KOPT-K1 (cell line): ENCODE measurements around the gene DLD.
A peak's percentile ranks its signal among the peaks of the same experiment; 100 is the strongest.
"Not testable (repeated sequence)": the region's sequence is repeated elsewhere in the genome, so short reads cannot be mapped to it uniquely, and the experiment has no call there.

Source experiments
- H3K27ac ChIP-seq: fragments of 200-600 bp; sonication (generic); 2 replicates; pipeline ENCODE4 v1.5.1; 2016; ENCODE audit warnings: antibody characterized with exemption, mild to moderate bottlenecking, low read depth, low read length; ENCODE audit not compliant: poor library complexity, severe bottlenecking
- H3K36me3 ChIP-seq: fragments of 200-600 bp; sonication (generic); 2 replicates; pipeline ENCODE4 v1.5.1; 2017; ENCODE audit warnings: antibody characterized with exemption, mild to moderate bottlenecking, low read length, moderate library complexity; ENCODE audit not compliant: insufficient read depth
- H3K9me3 ChIP-seq: fragments of 200-600 bp; sonication (generic); 2 replicates; pipeline ENCODE4 v1.5.1; 2017; ENCODE audit warnings: antibody characterized with exemption, low read length, mild to moderate bottlenecking; ENCODE audit not compliant: insufficient read depth, poor library complexity, severe bottlenecking

The DLD gene

DNA sequence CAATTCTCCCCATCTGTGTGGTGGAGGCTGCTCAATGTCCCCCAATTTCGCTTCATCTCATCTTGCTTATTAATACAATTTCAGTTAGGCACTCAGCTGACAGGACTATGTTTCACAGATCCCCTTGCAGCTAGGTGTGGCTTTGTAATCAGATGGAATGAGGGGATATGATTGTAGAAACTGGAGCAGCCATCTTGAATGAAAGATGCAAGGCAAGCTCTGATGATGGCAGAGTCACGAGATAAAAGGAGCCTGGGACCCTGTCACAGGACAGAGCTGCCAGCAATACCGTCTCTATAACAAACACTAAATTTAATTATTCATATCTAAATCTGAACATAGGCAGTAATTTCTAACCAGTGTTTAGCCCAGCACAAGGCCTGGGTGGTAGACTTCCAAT is 991 bp upstream of the DLD start:
- Histone ChIP-seq H3K36me3 (peaks cover 23% of the 10 kb centered on the region), H3K9me3 (no peaks in the 10 kb centered on the region), H3K27ac (no peak overlapping the region)

DNA sequence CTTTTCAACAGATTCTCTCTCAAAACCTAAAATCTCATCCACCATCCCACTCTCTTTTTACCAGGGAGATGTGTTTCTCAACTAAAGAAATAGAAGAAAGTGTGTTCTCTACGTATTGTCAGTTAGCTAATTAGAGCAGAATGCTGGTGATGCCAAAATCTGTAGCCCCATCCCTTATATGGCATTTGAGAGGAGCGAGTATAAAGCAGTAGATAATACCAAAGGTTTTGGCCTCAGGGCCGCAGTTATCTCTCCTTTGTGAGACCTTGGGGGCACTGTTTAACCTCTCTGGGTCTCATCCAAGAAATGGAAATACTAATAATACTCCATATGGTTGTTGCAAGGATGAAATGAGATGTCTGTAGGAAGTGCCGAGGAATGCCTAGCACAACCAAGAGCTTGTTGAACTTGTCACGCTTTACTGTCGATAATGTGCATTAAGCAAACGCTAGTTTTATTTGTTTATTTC is 456 bp upstream of the DLD start:
- Histone ChIP-seq H3K36me3 (peaks cover 28% of the 10 kb centered on the region), H3K27ac (peak overlapping the region; percentile 72), H3K9me3 (no peaks in the 10 kb centered on the region)

DNA sequence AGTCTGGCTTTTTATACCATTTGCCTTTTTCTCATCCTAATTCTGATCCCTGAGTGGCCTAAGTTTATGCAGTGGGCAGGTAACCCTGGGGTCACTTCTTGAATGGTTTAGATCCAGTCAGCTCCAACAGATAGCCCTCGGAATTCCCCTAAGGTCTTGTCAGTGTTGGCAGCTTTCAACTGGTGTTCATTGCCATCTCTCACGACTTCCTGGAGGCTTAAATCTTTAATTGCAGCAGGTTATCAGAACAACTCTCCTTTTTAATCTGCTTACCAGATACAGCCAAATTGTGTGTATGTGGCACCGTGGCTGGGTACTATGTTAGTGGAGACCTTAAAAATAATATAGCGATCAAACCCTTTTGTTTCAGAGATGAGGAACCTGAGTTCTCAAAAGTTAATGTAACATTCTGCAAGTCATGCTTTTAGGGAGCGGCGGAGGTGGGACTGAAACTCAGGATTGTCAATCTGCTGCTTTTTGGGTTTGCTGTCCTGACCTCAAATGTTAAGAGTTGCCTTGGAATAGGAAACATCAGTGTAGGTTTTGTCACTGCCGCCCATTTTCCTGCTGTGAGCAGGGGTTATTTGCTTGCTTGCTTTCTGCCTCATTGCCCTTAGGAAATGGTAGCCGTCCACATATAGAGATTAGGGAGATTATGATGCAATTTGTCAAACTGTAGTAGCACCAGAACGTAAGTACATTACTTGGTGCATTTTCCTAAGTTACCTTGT is 818 bp downstream of the DLD start:
- peak overlapping the region; percentile 72 for H3K27ac ChIP-seq
- peaks cover 41% of the 10 kb centered on the region for H3K36me3 ChIP-seq
- no peaks in the 10 kb centered on the region for H3K9me3 ChIP-seq

DNA sequence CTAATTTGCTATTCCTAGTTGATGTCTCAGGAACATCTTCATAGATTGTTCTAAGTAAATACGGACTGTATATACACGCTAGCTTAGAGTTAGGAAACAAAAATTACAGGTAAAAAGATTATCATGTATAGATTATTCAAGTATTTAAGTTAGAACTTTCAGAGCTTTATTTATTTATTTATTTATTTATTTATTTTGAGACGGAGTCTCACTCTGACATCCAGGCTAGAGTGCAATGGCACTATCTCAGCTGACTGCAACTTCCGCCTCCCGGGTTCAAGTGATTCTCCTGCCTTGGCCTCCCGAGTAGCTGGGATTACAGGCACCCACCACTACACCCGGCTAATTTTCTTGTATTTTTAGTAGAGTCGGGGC is 1.4 kb downstream of the DLD start:
- not testable (repeated sequence) for H3K9me3 ChIP-seq
- Histone ChIP-seq H3K36me3 (peaks cover 46% of the 10 kb centered on the region), H3K27ac (peak overlapping the region; percentile 72)

DNA sequence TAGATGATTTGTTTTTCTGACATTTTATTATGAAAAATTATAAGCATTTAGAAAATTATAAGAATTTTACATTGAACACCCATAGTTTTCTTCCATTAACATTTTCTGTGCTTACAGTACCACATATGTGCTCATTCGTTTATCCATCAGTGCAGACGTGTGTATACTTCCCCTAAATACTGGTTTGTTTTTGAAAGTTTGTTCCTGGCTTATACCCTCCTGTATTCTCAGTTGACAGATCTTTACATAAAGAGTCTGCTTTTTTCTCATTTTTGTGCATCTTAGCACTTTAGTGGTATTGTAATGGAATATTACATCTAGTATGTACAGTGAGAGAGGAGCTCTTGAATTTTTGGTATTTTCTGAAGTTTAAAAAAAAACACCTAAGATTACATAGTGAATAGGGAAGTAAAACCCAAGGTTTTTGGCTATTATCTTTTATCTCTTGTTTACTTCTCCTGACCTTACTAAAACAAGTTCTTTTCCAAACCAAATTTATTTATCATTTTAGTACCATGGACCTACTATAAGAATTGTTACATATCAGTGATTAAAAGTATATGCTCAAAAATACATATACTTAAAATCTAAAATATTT is 8.1 kb downstream of the DLD start:
- Histone ChIP-seq H3K9me3 (no peaks in the 10 kb centered on the region), H3K36me3 (peaks cover 89% of the 10 kb centered on the region), H3K27ac (no peak overlapping the region)

DNA sequence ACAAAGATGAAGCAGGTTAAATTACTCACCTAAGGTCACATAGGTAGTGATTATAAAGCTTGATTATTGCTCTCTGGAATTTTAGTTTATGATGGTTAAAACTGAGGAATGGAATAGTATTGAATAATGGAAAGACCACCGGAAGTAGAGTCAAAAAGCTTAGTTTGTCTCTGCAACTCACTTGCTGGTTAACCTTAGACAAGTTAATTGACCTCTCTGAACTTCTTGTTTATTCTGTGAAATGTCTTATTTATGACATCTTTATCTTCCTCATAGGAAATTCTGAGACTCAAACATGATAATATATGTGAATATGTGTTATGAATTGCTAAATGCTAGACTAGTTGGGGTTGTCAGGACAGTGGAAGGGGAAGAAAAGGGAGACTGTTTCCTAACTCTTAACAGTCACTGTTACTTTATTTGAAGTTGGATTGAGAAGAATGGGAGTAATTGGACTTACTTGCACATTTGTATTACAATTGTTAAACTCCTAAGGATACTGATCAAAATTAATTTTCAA is 9.6 kb downstream of the DLD start:
- Histone ChIP-seq H3K36me3 (peaks cover 89% of the 10 kb centered on the region), H3K27ac (no peak overlapping the region), H3K9me3 (no peaks in the 10 kb centered on the region)

DNA sequence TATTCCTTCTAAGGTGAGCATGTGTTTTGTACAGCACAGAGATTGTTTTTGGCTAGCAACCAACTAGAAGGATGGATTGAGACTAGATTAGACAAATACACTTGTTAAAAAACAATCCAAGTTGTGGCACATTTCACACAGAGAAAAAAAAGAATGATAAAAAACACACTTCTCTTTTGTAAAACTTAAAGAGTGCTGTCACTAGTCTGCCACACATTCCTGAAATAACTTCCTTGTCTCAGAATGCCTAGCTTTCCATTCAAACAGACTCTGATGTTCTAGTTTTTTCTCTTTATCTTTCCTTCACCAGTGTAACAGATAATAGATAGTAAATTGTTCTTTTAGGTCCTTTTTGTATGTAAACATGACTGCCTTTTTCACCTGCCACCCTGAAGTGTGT is 11.4 kb downstream of the DLD start:
- Histone ChIP-seq H3K9me3 (no peaks in the 10 kb centered on the region), H3K36me3 (peaks cover 89% of the 10 kb centered on the region), H3K27ac (no peak overlapping the region)

DNA sequence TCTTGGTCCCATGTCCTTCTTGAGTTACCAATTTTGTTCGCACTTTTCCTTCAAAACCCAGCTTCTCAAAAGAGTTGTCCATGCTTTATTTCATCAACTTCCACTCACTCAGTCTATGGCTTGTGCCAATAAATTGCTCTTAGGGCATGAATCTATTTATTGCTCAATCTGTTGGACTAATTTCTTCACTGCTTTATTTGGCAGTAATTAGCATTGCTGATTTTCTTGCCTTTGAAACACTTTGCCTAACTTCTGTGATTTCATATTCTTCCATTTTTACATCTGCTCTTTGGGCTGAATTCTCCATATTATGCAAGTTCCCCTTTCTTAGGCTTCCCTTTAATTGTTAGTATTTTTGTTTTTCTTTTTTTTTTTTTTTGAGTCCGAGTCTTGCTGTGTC is 16.8 kb downstream of the DLD start:
- Histone ChIP-seq H3K27ac (no peak overlapping the region), H3K36me3 (peaks cover 100% of the 10 kb centered on the region)

DNA sequence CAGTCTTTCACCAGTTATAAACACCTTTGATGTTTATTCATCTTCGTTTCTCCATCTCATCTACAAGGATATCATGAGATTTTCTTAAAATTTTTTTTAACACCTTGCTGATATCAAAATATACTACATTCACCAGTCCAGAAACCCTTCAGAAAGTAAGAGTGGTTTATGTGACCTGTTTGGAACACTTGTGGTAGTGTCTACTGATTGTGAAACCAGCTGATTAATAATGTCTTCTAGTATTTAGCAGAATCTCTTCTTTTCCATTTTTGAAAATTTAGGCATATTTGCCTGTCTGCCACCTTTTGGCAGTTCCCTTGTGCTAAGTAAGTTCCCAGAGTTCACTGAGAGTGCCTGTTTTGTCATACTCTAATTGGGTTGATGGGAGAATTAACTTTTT is 18.5 kb downstream of the DLD start:
- no peak overlapping the region for H3K27ac ChIP-seq
- H3K36me3 ChIP-seq = peaks cover 100% of the 10 kb centered on the region
- H3K9me3 ChIP-seq = no peaks in the 10 kb centered on the region

More for the DNA sequence above, 16.8 kb downstream of the DLD start:
- H3K9me3 ChIP-seq = no peaks in the 10 kb centered on the region

DNA sequence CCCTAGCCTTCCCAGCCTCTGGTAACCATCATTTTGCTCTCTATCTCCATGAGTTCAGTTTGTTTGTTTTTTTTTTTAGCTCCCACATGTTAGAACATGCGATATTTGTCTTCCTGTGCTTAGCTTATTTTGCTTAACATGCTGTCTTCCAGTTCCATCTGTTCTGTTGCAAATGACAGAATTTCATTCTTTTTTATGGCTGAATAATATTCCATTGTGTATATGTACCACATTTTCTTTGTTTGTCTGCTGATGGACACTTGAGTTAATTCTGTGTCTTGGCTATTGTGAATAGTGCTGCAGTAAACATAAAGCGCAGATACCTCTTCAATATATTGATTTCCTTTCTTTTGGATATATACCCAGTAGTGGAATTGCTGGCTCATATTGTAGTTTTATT is 21.0 kb downstream of the DLD start:
- H3K36me3 ChIP-seq = peaks cover 100% of the 10 kb centered on the region
- no peaks in the 10 kb centered on the region for H3K9me3 ChIP-seq
- no peak overlapping the region for H3K27ac ChIP-seq

DNA sequence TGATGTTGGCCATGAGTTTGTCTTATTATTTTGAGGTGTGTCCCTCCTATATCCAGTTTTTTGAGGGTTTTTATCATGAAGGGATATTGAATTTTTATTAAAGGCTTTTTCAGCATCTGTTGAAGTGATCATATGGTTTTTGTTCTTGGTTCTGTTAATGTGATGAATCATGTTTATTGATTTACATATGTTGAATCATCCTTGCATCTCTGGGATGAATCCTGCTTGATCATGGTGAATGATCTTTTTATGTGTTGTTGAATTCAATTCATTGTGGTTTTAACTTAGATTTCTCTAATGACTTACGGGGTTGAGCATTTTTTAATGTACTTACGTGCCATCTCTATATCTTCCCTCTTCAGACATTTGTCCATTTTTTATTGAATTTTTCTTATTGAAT is 22.9 kb downstream of the DLD start:
- no peaks in the 10 kb centered on the region for H3K9me3 ChIP-seq
- H3K27ac ChIP-seq = no peak overlapping the region
- H3K36me3 ChIP-seq = peaks cover 100% of the 10 kb centered on the region

DNA sequence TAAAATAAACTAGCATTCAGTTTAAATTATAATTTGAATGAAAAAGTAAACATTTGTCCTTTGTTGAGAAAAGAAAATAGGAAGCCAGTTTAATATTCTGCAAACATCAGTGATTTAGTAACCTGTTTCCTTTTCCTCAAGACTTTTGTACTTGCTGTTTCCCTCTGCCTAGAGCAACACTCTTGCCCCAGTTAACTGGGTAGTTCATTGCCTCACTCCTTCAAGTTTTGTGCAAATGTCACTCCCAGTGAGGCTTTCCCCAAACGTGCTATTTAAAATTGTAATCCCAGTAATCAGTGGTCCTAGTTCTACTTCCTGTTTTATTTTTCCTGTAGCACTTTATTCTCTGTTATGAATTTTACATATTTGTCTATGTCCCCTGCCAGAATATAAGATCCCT is 23.8 kb downstream of the DLD start:
- H3K9me3 ChIP-seq = no peaks in the 10 kb centered on the region
- H3K27ac ChIP-seq = no peak overlapping the region
- peaks cover 100% of the 10 kb centered on the region for H3K36me3 ChIP-seq

DNA sequence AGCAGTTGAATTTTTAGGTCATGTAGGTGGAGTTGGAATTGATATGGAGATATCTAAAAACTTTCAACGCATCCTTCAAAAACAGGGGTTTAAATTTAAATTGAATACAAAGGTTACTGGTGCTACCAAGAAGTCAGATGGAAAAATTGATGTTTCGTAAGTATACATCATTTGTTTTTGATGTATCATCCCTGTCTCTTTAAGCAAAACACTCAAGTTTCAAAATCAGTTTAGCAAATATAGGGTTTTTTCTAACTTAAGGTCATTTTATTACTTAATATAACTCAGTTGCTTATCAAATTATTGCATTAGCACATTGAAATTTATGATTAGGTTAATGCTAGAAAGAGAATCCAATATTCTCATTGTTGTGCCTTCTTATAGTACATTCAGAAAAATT is 24.6 kb downstream of the DLD start:
- peaks cover 100% of the 10 kb centered on the region for H3K36me3 ChIP-seq
- H3K9me3 ChIP-seq = no peaks in the 10 kb centered on the region
- no peak overlapping the region for H3K27ac ChIP-seq

DNA sequence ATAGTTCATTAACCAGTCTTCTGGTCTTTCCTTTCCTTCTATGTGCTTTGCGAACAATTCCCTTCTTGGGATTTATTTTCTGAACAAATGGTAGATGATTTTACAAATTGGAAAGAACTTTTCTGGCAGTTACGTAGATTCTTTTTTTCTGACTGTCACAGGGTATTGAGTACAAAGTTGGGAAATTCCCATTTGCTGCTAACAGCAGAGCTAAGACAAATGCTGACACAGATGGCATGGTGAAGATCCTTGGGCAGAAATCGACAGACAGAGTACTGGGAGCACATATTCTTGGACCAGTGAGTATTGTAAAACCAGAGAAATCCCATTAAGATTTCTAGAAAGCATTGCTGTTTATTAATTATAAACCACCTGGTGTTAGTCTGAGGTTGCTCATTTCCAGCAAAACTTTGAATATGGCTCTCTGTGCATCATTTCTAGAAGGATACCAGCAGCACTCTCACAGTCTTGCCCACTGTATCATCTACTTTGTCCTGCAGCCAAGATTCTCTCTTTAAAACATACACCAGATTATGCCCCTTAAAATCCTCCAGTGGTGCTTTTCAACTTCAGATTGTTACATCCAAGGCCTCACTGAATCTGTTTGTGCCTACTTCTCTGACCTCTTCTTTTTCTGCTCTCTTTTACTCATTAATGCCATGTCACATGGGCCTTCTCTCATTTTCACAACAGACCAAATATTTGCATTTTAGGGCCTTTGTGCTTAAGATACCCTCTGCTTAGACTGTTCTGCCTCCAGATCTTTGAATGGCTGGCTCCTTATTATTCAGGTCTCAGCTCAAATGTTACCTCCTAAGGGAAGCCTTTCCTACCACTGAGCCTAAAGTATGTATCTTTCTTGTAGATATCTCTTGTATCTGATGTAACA is 27.0 kb downstream of the DLD start:
- Histone ChIP-seq H3K9me3 (no peaks in the 10 kb centered on the region), H3K27ac (no peak overlapping the region), H3K36me3 (peaks cover 95% of the 10 kb centered on the region)

DNA sequence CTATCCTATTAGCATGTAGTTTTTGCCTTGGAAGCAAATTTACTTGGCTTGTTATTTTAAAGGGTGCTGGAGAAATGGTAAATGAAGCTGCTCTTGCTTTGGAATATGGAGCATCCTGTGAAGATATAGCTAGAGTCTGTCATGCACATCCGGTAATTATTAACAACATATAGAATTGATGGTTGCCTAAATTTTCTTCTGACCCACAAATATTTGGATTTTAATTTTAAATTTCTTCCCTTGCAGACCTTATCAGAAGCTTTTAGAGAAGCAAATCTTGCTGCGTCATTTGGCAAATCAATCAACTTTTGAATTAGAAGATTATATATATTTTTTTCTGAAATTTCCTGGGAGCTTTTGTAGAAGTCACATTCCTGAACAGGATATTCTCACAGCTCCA is 28.0 kb downstream of the DLD start:
- peaks cover 94% of the 10 kb centered on the region for H3K36me3 ChIP-seq
- no peak overlapping the region for H3K27ac ChIP-seq
- H3K9me3 ChIP-seq = no peaks in the 10 kb centered on the region
